Sigmoid colon (tissue), 4 donors: ENCODE measurements around the gene MMP2.

Source experiments
- CTCF ChIP-seq, 4 experiments: fragments of 450-650 bp in 3 of 4; fragments of 200-600 bp in 1 of 4; IDR thresholded peaks; one replicate each; pipeline ENCODE4 v1.5.1; 2016 to 2019; ENCODE audit warnings: antibody characterized with exemption in 4 of 4, mild to moderate bottlenecking in 3 of 4, moderate library complexity in 2 of 4
- EP300 ChIP-seq, 4 donors: sonication (generic); formaldehyde crosslinking; IDR thresholded peaks; one replicate each; pipeline ENCODE4 v1.6.1; 2017; ENCODE audit warnings: antibody characterized with exemption in 4 of 4
- POLR2AphosphoS5 ChIP-seq, 4 donors: sonication (generic); formaldehyde crosslinking; IDR thresholded peaks; one replicate each; pipeline ENCODE4 v1.6.1; 2017; ENCODE audit warnings: antibody characterized with exemption in 4 of 4

GRCh38 chr16:55498101-55498500 is 19.1 kb downstream of the MMP2 start:
- TF ChIP-seq POLR2AphosphoS5 (IDR thresholded peaks at IDR 0.05) (no peak), CTCF (IDR thresholded peaks at IDR 0.05) (no peak), EP300 (IDR thresholded peaks at IDR 0.05) (no peak)
